ENCODE measurements around the gene OR52I2. TPM values are rescaled to one million over a fixed set of nuclear protein-coding genes. Genes with fewer than 3 reads are reported as not detected.

OR52I2 gene
- total RNA-seq, 1 experiment from 2014 or later = not detected

DNA sequence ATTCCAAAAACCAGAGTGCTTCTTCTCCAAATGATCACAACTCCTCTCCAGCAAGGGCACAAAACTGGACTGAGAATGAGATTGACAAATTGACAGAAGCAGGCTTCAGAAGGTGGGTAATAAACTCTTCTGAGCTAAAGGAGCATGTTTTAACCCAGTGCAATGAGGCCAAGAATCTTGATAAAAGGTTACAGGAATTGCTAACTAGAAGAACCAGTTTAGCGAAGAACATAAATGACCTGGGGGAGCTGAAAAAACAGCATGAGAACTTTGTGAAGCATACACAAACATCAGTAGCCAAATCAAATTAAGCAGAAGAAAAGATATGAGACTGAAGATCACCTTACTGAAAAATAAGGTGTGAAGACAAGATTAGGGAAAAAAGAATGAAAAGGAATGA lies 21.1 kb upstream of the OR52I2 start:
- no peaks in the 10 kb centered on the region for H4K20me1 ChIP-seq (ENCODE audit: insufficient read depth)
- no peaks in the 10 kb centered on the region for H3K79me2 ChIP-seq (ENCODE audit: low read depth)
- H3K27ac ChIP-seq = peak overlapping the region; percentile 16; the same call in 1 of the 2 replicates
- POLR2A ChIA-PET (ENCODE audit: unreplicated experiment) = no interaction called here
- no peaks in the 10 kb centered on the region for H3F3A ChIP-seq (ENCODE audit: insufficient read depth, low read depth)
- CTCF ChIA-PET = no interaction called here
- H3K36me3 ChIP-seq (ENCODE audit: low read depth) = no peaks in the 10 kb centered on the region
- intact Hi-C loops (cut with micrococcal nuclease; ENCODE audit: unreplicated experiment) = no loop called here
- DNase-seq = peak in 1 of 2 experiments; percentile 70
- peaks cover 22% of the 10 kb centered on the region for H3K4me1 ChIP-seq (replicated peaks; ENCODE audit: insufficient read depth)
- no peaks in the 10 kb centered on the region for H3K9me3 ChIP-seq (ENCODE audit: insufficient read depth, low read depth)
- no peaks in the 10 kb centered on the region; the same call in 1 of the 2 replicates for H3K27me3 ChIP-seq (ENCODE audit: insufficient read depth, low read depth)
- BruUV-seq (replicated peaks) = no TSS peak
- H3K4me3 ChIP-seq = no peak overlapping the region; the same call in 1 of the 2 replicates
- TF ChIP-seq CTCF (conservative IDR thresholded peaks at IDR 0.05) = no peak
- TF ChIP-seq EZH2 (IDR thresholded peaks at IDR 0.05; ENCODE audit: low read depth) = no peak
- H2AFZ ChIP-seq = no peak overlapping the region
- peak overlapping the region; percentile 53 for H3K4me2 ChIP-seq
- no peaks in the 10 kb centered on the region for H3K9me2 ChIP-seq (ENCODE audit: insufficient read depth)

GRCh38 chr11:4565371-4565770 lies 16.2 kb upstream of the OR52I2 start:
- no peak overlapping the region for H3K4me3 ChIP-seq
- H3K9me2 ChIP-seq (ENCODE audit: insufficient read depth) = no peaks in the 10 kb centered on the region
- no peaks in the 10 kb centered on the region for H4K20me1 ChIP-seq (ENCODE audit: insufficient read depth)
- H3K27ac ChIP-seq = no peak overlapping the region
- intact Hi-C loops (cut with micrococcal nuclease; ENCODE audit: unreplicated experiment) = no loop called here
- no peak overlapping the region for H3K4me2 ChIP-seq
- H3F3A ChIP-seq (ENCODE audit: insufficient read depth, low read depth) = no peaks in the 10 kb centered on the region
- TF ChIP-seq EZH2 (IDR thresholded peaks at IDR 0.05; ENCODE audit: low read depth) (no peak), CTCF (conservative IDR thresholded peaks at IDR 0.05) (no peak)
- no peak overlapping the region for H2AFZ ChIP-seq
- ChIA-PET POLR2A (ENCODE audit: unreplicated experiment) (no interaction called here), CTCF (no interaction called here)
- no peak for DNase-seq
- no TSS peak for BruUV-seq (replicated peaks)
- no peaks in the 10 kb centered on the region for H3K36me3 ChIP-seq (ENCODE audit: low read depth)
- H3K27me3 ChIP-seq (ENCODE audit: insufficient read depth, low read depth) = no peaks in the 10 kb centered on the region; the same call in 1 of the 2 replicates
- H3K79me2 ChIP-seq (ENCODE audit: low read depth) = no peaks in the 10 kb centered on the region
- H3K4me1 ChIP-seq (replicated peaks; ENCODE audit: insufficient read depth) = peaks cover 11% of the 10 kb centered on the region
- no peaks in the 10 kb centered on the region for H3K9me3 ChIP-seq (ENCODE audit: insufficient read depth, low read depth)

GRCh38 chr11:4569075-4569474 lies 12.5 kb upstream of the OR52I2 start:
- Histone ChIP-seq H3F3A (ENCODE audit: insufficient read depth, low read depth) (no peaks in the 10 kb centered on the region), H3K4me2 (no peak overlapping the region), H3K9me3 (ENCODE audit: insufficient read depth, low read depth) (no peaks in the 10 kb centered on the region), H3K27me3 (ENCODE audit: insufficient read depth, low read depth) (peaks cover 4% of the 10 kb centered on the region; the same call in 1 of the 2 replicates), H3K36me3 (ENCODE audit: low read depth) (no peaks in the 10 kb centered on the region), H3K9me2 (ENCODE audit: insufficient read depth) (no peaks in the 10 kb centered on the region), H2AFZ (no peak overlapping the region), H3K27ac (no peak overlapping the region), H3K4me3 (no peak overlapping the region), H4K20me1 (ENCODE audit: insufficient read depth) (no peaks in the 10 kb centered on the region), H3K4me1 (replicated peaks; ENCODE audit: insufficient read depth) (no peaks in the 10 kb centered on the region), H3K79me2 (ENCODE audit: low read depth) (no peaks in the 10 kb centered on the region)
- TF ChIP-seq CTCF (conservative IDR thresholded peaks at IDR 0.05) (no peak), EZH2 (IDR thresholded peaks at IDR 0.05; ENCODE audit: low read depth) (no peak)
- intact Hi-C loops (cut with micrococcal nuclease; ENCODE audit: unreplicated experiment) = no loop called here
- DNase-seq = no peak
- no TSS peak for BruUV-seq (replicated peaks)
- POLR2A ChIA-PET (ENCODE audit: unreplicated experiment) = no interaction called here
- CTCF ChIA-PET = no interaction called here
